Nephron (organoid): ENCODE data around the gene EWSR1.

ENCODE experiments used
- H3K27ac Mint-ChIP-seq, 3 experiments: 2 replicates each; pipeline ENCODE4 v1.8.0; 2020; ENCODE audit warnings: mixed read lengths in 3 of 3, mild to moderate bottlenecking in 2 of 3, moderate library complexity in 1 of 3
- H3K27me3 Mint-ChIP-seq: 2 replicates; pipeline ENCODE4 v1.8.0; 2021; ENCODE audit warnings: low read depth, mild to moderate bottlenecking, moderate library complexity, mixed read lengths
- H3K36me3 Mint-ChIP-seq: 2 replicates; pipeline ENCODE4 v1.8.0; 2020; ENCODE audit warnings: low read depth, mixed read lengths
- H3K4me1 Mint-ChIP-seq: 2 replicates; pipeline ENCODE4 v1.8.0; 2020; ENCODE audit warnings: mixed read lengths
- H3K4me3 Mint-ChIP-seq, 3 experiments: 2 replicates each; pipeline ENCODE4 v1.8.0; 2020; ENCODE audit warnings: mild to moderate bottlenecking in 3 of 3, mixed read lengths in 3 of 3, moderate library complexity in 2 of 3
- H3K9me3 Mint-ChIP-seq: 2 replicates; pipeline ENCODE4 v1.8.0; 2020; ENCODE audit warnings: mixed read lengths
- CTCF ChIP-seq, 3 experiments: fragments of 200-600 bp; sonication (generic); IDR thresholded peaks; one replicate each; pipeline ENCODE4 v1.5.0; 2021; ENCODE audit warnings: antibody characterized with exemption in 3 of 3; ENCODE audit not compliant: unreplicated experiment in 3 of 3

The EWSR1 gene

GRCh38 chr22:29339381-29340235, 71.5 kb downstream of the EWSR1 start:
- Mint-ChIP-seq H3K27me3 (no peaks in the 10 kb centered on the region), H3K4me3 (no peak overlapping the region), H3K27ac (no peak overlapping the region), H3K9me3 (no peaks in the 10 kb centered on the region), H3K4me1 (peaks cover 5% of the 10 kb centered on the region), H3K36me3 (peaks cover 44% of the 10 kb centered on the region)
- no peak for TF ChIP-seq CTCF (IDR thresholded peaks at IDR 0.05; ENCODE audit: unreplicated experiment in 3 of 3)

- Mint-ChIP-seq H3K36me3 (peaks cover 41% of the 10 kb centered on the region), H3K4me1 (peaks cover 5% of the 10 kb centered on the region), H3K4me3 (no peak overlapping the region), H3K27ac (no peak overlapping the region), H3K27me3 (no peaks in the 10 kb centered on the region), H3K9me3 (no peaks in the 10 kb centered on the region)
- no peak for TF ChIP-seq CTCF (IDR thresholded peaks at IDR 0.05; ENCODE audit: unreplicated experiment in 3 of 3)
These were observed 72.5 kb downstream of the EWSR1 start for GRCh38 chr22:29340566-29340965.

- H3K4me1 Mint-ChIP-seq = peaks cover 11% of the 10 kb centered on the region
These were observed 73.2 kb downstream of the EWSR1 start for GRCh38 chr22:29341056-29341848.

GRCh38 chr22:29341849-29342127, 73.7 kb downstream of the EWSR1 start:
- H3K27ac Mint-ChIP-seq = no peak overlapping the region
- H3K9me3 Mint-ChIP-seq = no peaks in the 10 kb centered on the region
- no peak for TF ChIP-seq CTCF (IDR thresholded peaks at IDR 0.05; ENCODE audit: unreplicated experiment in 3 of 3)
- peaks cover 16% of the 10 kb centered on the region for H3K4me1 Mint-ChIP-seq
- H3K27me3 Mint-ChIP-seq = no peaks in the 10 kb centered on the region
- H3K36me3 Mint-ChIP-seq = peaks cover 38% of the 10 kb centered on the region
- H3K4me3 Mint-ChIP-seq = no peak overlapping the region

More at GRCh38 chr22:29341056-29341848, 73.2 kb downstream of the EWSR1 start:
- Mint-ChIP-seq H3K9me3 (no peaks in the 10 kb centered on the region), H3K27me3 (no peaks in the 10 kb centered on the region), H3K4me3 (no peak overlapping the region), H3K27ac (no peak overlapping the region), H3K36me3 (peaks cover 38% of the 10 kb centered on the region)
- TF ChIP-seq CTCF (IDR thresholded peaks at IDR 0.05; ENCODE audit: unreplicated experiment in 3 of 3) = no peak

GRCh38 chr22:29342177-29342576, 74.1 kb downstream of the EWSR1 start:
- H3K4me3 Mint-ChIP-seq = no peak overlapping the region
- no peaks in the 10 kb centered on the region for H3K9me3 Mint-ChIP-seq
- peaks cover 20% of the 10 kb centered on the region for H3K4me1 Mint-ChIP-seq
- no peak for TF ChIP-seq CTCF (IDR thresholded peaks at IDR 0.05; ENCODE audit: unreplicated experiment in 3 of 3)
- no peak overlapping the region for H3K27ac Mint-ChIP-seq
- H3K27me3 Mint-ChIP-seq = no peaks in the 10 kb centered on the region
- H3K36me3 Mint-ChIP-seq = peaks cover 37% of the 10 kb centered on the region
